K562 (cell line): ENCODE measurements around the gene TMEM86B. TPM values are rescaled to one million over a fixed set of nuclear protein-coding genes. Genes with fewer than 3 reads are reported as not detected.

Experiments used
- BCL6 ChIP-seq: fragments of 250-450 bp; sonication (Bioruptor Pico); IDR thresholded peaks from 2 replicates; pipeline ENCODE4 v1.4.0; 2020
- CBFA2T3 ChIP-seq: fragments of 450-650 bp; IDR thresholded peaks from 2 replicates; pipeline ENCODE4 v1.6.1; 2017
- MCM3 ChIP-seq: fragments of 450-650 bp; IDR thresholded peaks from 2 replicates; pipeline ENCODE4 v1.6.1; 2016
- MYC ChIP-seq, 2 experiments: fragments of 250-450 bp in 1 of 2; sonication (Bioruptor Pico) in 1 of 2; IDR thresholded peaks; 2 replicates each; pipeline versions ENCODE4 v1.5.1 to v1.6.1; 2012 to 2021; ENCODE audit warnings: low read depth in 2 of 2, borderline replicate concordance in 1 of 2, improper control_type of control experiment in 1 of 2, low read length in 1 of 2, mild to moderate bottlenecking in 1 of 2, moderate library complexity in 1 of 2
- NCOA4 ChIP-seq: fragments of 450-650 bp; IDR thresholded peaks from 2 replicates; pipeline ENCODE4 v1.6.1; 2018; ENCODE audit warnings: mild to moderate bottlenecking; ENCODE audit not compliant: partially characterized antibody
- NR2C2 ChIP-seq, 2 experiments: fragments of 200-800 bp in 1 of 2; sonication (Bioruptor generic) in 1 of 2; sonication (generic) in 1 of 2; formaldehyde crosslinking in 1 of 2; IDR thresholded peaks; 2 replicates each; pipeline versions ENCODE4 v1.6.1 to v1.8.0; 2016 to 2022; ENCODE audit warnings: mild to moderate bottlenecking in 1 of 2, missing compliant biosample characterization in 1 of 2, missing genetic modification characterization in 1 of 2, missing genetic modification reagents in 1 of 2
- SIX5 ChIP-seq, 2 experiments: IDR thresholded peaks; 2 replicates each; pipeline ENCODE4 v1.6.1; 2011; ENCODE audit warnings: low read length in 2 of 2, borderline replicate concordance in 1 of 2, low read depth in 1 of 2, mild to moderate bottlenecking in 1 of 2, moderate library complexity in 1 of 2; ENCODE audit not compliant: insufficient read depth in 1 of 2
- SRF ChIP-seq, 2 experiments: fragments of 250-450, 450-650 bp in 1 of 2; sonication (Bioruptor Pico) in 1 of 2; sonication (generic) in 1 of 2; formaldehyde crosslinking; IDR thresholded peaks; 2 replicates each; pipeline versions ENCODE4 v1.5.0 to v1.5.1; 2020 to 2022; ENCODE audit warnings: mild to moderate bottlenecking in 1 of 2, missing genetic modification reagents in 1 of 2
- STAT6 ChIP-seq: sonication (generic); formaldehyde crosslinking; IDR thresholded peaks from 2 replicates; pipeline ENCODE4 v1.8.1; 2023; ENCODE audit warnings: mild to moderate bottlenecking, missing genetic modification reagents
- TCF7L2 ChIP-seq: fragments of 150-350 bp; IDR thresholded peaks from 2 replicates; pipeline ENCODE4 v1.6.1; 2016; ENCODE audit warnings: low read depth, mild to moderate bottlenecking, low read length, moderate library complexity
- ZNF134 ChIP-seq: fragments of 250-450 bp; sonication (Bioruptor Pico); conservative IDR thresholded peaks from 2 replicates; pipeline ENCODE4 v1.4.0; 2020
- ZNF24 ChIP-seq: fragments of 450-650 bp; IDR thresholded peaks from 2 replicates; pipeline ENCODE4 v1.6.1; 2016
- ZNF253 ChIP-seq: fragments of 250-450 bp; sonication (Bioruptor Pico); conservative IDR thresholded peaks from 2 replicates; pipeline ENCODE4 v1.6.1; 2021; ENCODE audit warnings: mild to moderate bottlenecking
- ZNF695 ChIP-seq: fragments of 450-650 bp; formaldehyde crosslinking; IDR thresholded peaks from 2 replicates; pipeline ENCODE4 v1.4.0; 2020; ENCODE audit warnings: mild to moderate bottlenecking, moderate library complexity
- polyA plus RNA-seq, 8 experiments: library from polyadenylated mRNA; depleted of rRNA in 4 of 8; stranded (reverse) in 5 of 8; unstranded in 3 of 8; fragments of >200 nt; fragmentation: Nextera tagmentation in 2 of 8; fragmentation: Illumina TruSeq in 1 of 8; extraction: Ambion mirVana in 2 of 8; extraction: Trizol in 1 of 8; gene quantifications; 2 replicates each; pipeline versions ENCODE4 v1.2.1 to v1.2.3, GENCODE V29; 2011 to 2014; ENCODE audit warnings: inconsistent platforms in 1 of 8, missing spikeins in 1 of 8
- total RNA-seq, 7 experiments: library from RNA; depleted of rRNA in 6 of 7; stranded (reverse); fragments of >200 nt in 6 of 7; fragmentation: Illumina TruSeq in 2 of 7; extraction: Trizol in 2 of 7; gene quantifications; 2 replicates each; pipeline versions ENCODE4 v1.2.1 to v1.2.3, GENCODE V29; 2011 to 2021; ENCODE audit warnings: low replicate concordance in 1 of 7
- TF ChIP-seq, protein P1 (sequence below): sonication (generic); formaldehyde crosslinking; IDR thresholded peaks from 2 replicates; pipeline ENCODE4 v1.8.0; 2022; ENCODE audit warnings: mild to moderate bottlenecking, missing genetic modification reagents

The TMEM86B gene
- total and polyA plus RNA-seq, 9 of the 15 experiments (the other 6 are each of a cell fraction or from before 2014, with no cell fraction given) = 0.28 to 7.9 (median 2.1) TPM

- no peak for TF ChIP-seq SRF (CRISPR knock-in tag; IDR thresholded peaks at IDR 0.05)
- peak; percentile 70 for TF ChIP-seq CBFA2T3
- TF ChIP-seq ZNF134 (CRISPR knock-in tag) = no peak
- TF ChIP-seq NCOA4 = no peak
- no peak for TF ChIP-seq STAT6 (CRISPR knock-in tag)
- TF ChIP-seq ZNF24 = no peak
- TF ChIP-seq ZNF695 (CRISPR knock-in tag) = no peak
- TF ChIP-seq TCF7L2 = no peak
- no peak for TF ChIP-seq MCM3
- peak; percentile 74 for TF ChIP-seq MYC (IDR thresholded peaks at IDR 0.05; ENCODE audit: low read depth, low read length)
- TF ChIP-seq MYC (CRISPR knock-in tag; IDR thresholded peaks at IDR 0.05; ENCODE audit: borderline replicate concordance, low read depth) = no peak
- no peak for TF ChIP-seq NR2C2 (CRISPR knock-in tag; IDR thresholded peaks at IDR 0.05)
- peak; percentile 84; the same call in 1 of the 2 replicates for TF ChIP-seq NR2C2 (tag; IDR thresholded peaks at IDR 0.05)
- 0 out of 2 replicates have a peak, but pooled peaks have one; percentile 43 for TF ChIP-seq BCL6 (CRISPR knock-in tag)
- no peak for TF ChIP-seq ZNF253
- TF ChIP-seq, protein P1, sequence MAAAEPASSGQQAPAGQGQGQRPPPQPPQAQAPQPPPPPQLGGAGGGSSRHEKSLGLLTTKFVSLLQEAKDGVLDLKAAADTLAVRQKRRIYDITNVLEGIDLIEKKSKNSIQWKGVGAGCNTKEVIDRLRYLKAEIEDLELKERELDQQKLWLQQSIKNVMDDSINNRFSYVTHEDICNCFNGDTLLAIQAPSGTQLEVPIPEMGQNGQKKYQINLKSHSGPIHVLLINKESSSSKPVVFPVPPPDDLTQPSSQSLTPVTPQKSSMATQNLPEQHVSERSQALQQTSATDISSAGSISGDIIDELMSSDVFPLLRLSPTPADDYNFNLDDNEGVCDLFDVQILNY (CRISPR knock-in tag) = no peak
- no peak for TF ChIP-seq SIX5 (IDR thresholded peaks at IDR 0.05; ENCODE audit: borderline replicate concordance in 1 of 2, insufficient read depth in 1 of 2, low read depth in 1 of 2, low read length in 2 of 2)
These were observed 41.8 kb upstream of the TMEM86B start (continued) for GRCh38 chr19:55270172-55270942.
